Middle frontal gyrus (tissue), 1 donor: ENCODE results near the gene RIC1.
"Not testable (repeated sequence)": the region's sequence is repeated elsewhere in the genome, so short reads cannot be mapped to it uniquely, and the experiment has no call there.

ENCODE experiments used
- DNase-seq: peaks from one replicate; pipeline ENCODE4 v3.0.0-alpha.2; 2015; ENCODE audit warnings: low spot score; ENCODE audit errors: extremely low spot score

The RIC1 gene, protein sequence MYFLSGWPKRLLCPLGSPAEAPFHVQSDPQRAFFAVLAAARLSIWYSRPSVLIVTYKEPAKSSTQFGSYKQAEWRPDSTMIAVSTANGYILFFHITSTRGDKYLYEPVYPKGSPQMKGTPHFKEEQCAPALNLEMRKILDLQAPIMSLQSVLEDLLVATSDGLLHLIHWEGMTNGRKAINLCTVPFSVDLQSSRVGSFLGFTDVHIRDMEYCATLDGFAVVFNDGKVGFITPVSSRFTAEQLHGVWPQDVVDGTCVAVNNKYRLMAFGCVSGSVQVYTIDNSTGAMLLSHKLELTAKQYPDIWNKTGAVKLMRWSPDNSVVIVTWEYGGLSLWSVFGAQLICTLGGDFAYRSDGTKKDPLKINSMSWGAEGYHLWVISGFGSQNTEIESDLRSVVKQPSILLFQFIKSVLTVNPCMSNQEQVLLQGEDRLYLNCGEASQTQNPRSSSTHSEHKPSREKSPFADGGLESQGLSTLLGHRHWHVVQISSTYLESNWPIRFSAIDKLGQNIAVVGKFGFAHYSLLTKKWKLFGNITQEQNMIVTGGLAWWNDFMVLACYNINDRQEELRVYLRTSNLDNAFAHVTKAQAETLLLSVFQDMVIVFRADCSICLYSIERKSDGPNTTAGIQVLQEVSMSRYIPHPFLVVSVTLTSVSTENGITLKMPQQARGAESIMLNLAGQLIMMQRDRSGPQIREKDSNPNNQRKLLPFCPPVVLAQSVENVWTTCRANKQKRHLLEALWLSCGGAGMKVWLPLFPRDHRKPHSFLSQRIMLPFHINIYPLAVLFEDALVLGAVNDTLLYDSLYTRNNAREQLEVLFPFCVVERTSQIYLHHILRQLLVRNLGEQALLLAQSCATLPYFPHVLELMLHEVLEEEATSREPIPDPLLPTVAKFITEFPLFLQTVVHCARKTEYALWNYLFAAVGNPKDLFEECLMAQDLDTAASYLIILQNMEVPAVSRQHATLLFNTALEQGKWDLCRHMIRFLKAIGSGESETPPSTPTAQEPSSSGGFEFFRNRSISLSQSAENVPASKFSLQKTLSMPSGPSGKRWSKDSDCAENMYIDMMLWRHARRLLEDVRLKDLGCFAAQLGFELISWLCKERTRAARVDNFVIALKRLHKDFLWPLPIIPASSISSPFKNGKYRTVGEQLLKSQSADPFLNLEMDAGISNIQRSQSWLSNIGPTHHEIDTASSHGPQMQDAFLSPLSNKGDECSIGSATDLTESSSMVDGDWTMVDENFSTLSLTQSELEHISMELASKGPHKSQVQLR (N-terminal part only)

DNA sequence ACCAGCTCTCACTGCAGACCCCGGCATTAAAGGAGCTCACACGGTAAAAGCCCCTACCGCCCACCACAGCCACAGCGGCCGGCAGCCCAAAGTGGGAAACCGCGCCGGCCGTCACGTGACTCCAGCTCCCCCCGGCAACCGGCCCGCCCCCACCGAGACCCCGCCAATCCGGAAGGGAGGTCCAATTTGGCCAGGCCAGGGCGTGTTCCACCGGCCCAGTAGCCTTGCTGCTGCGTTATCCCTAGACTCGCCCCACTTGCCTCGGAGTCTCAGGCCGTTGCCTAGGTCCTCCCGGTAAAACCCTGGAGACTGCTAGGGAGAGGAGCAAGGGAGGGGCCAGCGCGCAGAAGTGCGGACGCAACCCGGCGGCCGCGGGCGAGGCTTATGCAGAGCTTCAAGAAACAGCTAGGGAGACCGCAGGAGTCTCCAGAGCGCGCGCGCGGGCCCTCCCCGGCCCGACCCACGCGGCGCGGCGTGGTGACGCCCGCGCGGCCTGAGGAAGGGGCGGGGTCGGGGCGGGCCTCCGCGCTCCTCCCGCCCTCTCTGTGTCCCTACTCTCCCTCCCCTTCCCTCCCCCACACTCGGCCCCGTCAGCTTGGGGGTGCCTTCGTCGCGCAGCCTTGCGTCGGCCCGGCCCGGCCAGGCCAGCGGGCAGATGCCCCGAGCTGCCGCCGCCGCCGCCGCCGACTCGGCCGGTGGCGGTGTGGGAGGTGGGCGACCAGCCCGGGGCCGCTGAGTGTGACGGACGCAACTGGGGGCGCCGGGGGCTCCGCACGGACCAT, at the start of gene RIC1:
Gene RIC1, plus strand, starts transcription at position 578 of the 782 bp plus-strand sequence. Its CDS starts 203 bp downstream, at position 781.
- peak; percentile 87 for DNase-seq

DNA sequence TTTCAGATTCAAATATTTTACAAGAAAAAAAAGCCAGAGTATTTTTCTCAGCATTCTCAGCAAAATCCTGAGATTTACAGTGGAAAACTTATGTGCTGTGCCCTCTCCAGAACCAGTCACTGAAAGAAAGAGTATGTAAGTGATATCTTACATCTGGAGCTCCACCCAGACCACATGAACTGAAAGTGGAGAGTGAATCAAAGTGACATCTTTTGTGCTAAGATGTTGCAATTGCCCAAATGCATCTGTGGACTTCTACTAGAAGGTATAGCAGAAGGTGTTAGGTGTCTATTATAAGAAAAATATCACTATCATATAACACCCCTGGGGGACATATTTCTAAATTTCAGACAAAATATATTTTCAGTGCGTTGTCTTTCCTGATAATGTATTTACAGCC, 49.0 kb upstream of the RIC1 start:
- DNase-seq: no peak

DNA sequence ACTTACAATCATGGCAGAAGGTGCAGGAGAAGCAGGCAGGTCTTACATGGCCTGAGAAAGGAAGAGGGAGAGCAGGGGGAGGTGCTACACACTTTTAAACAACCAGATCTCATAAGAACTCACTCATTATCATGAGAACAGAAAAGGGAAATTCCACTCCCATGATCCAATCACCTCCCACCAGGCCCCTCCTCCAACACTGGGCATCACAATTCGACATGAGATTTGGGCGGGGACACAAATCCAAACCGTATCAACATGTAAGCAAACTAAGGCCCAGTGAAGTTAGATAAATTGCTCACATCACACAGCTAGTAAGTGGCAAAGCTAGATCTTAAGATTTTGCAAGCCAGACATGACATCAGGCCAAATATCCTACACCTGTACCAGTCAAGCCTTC, 48.3 kb upstream of the RIC1 start:
- DNase-seq: no peak

DNA sequence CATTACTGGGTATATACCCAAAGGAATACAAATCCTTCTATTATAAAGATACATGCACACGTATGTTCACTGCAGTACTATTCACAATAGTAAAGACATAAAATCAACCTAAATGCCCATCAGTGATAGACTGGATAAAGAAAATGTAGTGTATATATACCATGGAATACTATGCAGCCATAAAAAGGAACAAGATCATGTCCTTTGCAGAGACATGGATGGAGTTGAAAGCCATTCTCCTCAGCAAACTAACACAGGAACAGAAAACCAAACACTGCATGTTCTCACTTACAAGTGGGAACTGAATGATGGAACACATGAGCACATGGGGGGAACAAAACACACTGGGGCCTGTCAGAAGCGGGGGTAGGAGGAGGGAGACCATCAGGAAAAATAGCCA, 47.2 kb upstream of the RIC1 start:
- DNase-seq: not testable (repeated sequence)

GRCh38 chr9:5582835-5583195, 46.1 kb upstream of the RIC1 start:
- DNase-seq: no peak

DNA sequence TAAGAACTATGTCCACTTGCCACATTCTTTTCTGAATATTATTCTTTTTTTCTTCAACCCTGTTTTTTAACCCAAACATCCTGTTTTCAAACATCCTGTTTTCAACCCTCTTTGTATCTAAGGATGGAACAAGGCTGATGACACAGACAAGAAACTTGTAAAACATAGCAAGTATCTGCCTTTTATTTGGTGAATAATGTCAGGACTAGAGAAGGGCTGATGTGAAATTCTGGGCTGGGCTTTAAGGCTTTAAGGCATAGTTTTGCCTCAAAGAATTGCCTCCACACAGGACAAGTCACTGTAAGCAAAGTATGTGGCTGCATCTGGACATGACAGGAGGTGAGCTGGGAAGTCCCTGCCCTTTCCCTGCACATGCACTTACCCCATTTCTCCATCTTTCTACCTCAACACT, 42.5 kb upstream of the RIC1 start:
- DNase-seq: no peak

DNA sequence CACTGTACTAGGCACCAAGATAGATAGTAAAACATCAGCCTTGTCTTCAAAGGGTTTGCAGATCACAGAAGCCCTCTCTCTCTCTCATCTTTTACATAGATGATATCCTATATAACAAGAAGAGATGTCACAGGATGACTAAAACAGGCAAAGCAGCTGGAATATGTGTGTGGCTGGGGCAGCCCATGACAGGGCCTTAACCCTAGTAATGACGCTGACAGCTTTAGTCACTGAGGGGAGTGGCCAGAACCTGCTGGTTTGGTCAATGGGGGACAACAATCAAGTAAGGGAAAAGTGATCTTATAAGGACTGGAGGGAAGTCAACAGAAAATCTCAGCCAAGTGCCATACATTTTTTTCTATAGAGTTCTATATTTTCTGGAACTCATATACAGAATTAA, 41.9 kb upstream of the RIC1 start:
- no peak for DNase-seq

- no peak for DNase-seq
Measured at GRCh38 chr9:5592231-5592630, 36.7 kb upstream of the RIC1 start.

DNA sequence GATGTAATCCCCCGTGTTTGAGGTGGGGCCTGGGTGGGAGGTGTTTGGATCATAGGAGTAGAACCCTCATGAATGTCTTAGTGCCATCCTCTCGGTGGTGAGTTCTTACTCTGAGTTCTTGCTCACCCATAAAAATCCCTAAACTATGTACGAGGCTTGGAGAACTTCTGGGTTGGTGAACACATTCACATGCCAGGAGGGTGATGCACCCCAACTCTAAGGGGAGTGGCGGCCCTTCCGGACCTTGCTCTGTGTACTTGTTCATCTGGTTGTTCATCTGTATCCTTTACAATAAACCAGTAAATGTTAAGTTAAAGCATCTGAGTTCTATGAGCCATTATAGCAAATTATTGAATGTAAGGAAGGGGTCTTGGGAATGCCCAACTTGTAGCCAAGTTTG, 36.0 kb upstream of the RIC1 start:
- DNase-seq: no peak

GRCh38 chr9:5593904-5594303, 35.0 kb upstream of the RIC1 start:
- no peak for DNase-seq

GRCh38 chr9:5596173-5596572, 32.7 kb upstream of the RIC1 start:
- no peak for DNase-seq

GRCh38 chr9:5608298-5609225, 20.3 kb upstream of the RIC1 start:
- no peak for DNase-seq

DNA sequence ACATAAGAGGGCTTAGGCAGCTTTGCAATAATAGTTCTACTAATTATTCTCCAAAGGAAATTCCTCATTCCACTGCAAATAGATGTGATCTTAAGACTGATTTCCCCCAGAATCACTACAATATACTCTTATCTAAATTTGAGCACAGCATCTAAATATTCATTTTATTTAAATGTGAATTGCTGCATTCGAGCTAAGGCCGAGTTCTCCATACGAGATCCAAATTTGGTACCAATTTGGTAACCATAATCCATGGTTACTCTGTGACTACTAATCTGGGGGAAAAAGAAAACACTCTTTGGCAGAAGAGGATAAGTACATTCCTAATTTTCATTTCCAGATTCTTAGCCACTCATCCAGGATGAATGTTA, 19.7 kb upstream of the RIC1 start:
- no peak for DNase-seq

DNA sequence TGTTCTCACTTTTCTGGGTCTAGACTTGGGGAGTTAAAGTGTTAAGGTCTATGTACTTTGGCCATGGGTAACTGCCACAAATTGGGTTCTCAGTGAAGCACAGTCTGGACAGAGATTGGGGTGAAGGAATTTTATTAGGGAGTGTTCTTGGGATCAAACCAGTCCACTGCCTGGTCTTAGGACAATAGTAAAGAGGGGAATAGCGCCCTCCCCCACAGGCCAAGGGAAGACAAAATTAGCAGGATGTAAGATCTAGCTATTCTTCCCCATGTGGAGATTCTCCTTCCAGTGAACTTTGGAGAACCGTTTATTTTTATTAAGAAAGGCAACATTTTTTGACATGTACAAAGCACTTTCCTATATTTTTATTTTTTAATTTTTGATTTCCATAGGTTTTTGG, 18.4 kb upstream of the RIC1 start:
- DNase-seq: no peak

DNA sequence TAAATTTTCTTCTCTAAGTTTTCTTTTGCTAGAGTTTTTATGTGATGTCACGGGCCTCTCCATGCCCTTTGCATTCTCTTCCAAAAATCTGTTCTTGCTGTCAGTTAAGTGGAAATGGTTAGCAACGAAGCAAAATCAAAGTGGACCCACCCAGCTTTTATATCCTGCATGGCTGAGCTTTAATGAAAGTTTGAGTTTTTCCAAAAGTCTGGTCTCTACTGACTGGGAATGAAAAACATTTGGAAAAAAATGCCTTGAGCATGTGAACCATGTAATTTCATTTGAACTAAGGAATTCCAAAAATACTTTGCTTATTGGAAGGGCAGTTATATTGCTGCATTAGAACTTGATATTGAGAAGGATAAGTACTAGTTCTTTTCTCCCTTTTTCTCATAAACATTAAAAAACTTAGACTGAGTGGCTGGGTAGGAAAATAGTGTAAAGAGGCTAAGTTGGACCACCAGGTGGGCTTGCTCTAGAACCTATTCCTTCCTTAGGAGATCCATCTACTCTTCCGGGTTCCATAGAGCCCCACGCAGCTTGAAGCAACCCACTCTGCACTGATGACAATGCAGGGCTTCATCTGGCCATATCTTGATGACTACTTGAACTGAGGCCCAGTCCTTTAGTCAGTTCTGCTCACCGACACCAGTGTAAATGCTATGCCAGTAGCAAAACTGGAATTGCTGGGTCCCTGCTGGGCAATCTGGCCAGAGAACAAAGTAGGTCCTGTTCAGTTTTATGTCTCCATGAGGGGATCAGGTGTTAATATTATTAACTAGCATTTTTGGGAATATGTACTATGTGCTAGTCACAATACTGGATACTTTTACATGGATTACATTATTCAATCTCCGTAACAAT, 17.4 kb upstream of the RIC1 start:
- DNase-seq: no peak

DNA sequence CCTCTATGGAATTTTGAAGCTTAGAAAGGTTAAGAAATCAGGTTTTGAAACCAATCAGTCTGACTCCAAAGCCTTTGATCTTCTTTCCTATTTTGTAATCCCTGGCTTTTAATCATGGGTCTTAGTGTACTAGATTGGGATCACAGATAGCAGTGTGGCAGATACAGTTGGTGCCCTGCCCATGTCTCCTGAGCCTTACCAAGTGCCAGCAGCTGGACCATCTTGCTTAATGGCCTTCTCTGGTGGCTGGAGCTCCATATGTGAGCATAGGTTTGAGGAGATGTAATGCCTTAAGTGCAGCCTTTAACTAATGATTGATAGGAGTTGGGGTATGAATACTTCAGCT, 16.7 kb upstream of the RIC1 start:
- DNase-seq: no peak

DNA sequence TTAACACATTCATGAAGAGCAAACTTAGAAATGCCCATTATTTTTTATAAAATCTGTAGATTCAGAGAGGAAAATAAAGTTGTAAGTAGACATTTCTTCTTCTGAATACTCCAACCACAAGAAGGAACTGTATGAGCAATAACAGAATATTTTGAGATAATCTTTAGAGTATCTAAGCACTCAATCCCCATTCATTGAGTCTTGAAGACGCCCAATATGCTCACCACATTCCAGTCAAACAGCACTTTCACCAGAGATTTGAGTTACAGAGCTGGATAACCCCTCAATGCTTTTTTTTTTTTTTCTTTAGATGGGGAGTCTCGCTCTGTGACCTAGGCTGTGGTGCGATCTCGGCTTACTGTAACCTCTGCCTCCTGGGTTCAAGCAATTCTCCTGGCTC, 14.7 kb upstream of the RIC1 start:
- DNase-seq: no peak

DNA sequence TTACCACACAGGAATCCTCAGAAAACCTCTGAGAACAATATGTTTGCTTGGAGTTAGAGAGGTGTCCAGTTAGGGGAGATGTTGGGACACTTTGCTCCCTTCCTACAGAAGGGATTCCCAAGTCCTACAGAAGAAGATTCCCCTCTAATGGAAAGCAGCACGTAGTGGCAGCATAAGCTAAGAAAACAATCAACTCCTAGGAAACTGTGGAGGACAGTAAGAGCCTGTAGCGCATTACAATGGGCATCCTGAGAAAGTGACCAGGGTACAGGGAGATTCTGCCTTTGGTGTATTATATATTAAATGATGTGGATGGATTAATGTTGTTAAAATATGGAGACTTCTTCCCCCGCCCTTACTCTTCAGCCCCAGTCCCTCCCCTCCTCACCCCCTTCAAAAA, 13.9 kb upstream of the RIC1 start:
- DNase-seq: no peak

GRCh38 chr9:5617749-5618148, 11.2 kb upstream of the RIC1 start:
- DNase-seq: no peak
